Parathyroid adenoma (tissue), 2 donors: ENCODE measurements around the gene PCMTD2.

ENCODE experiments used
- H2AFZ ChIP-seq: fragments of 300-600 bp; sonication (generic); one replicate; pipeline ENCODE4 v1.7.0; 2017; ENCODE audit warnings: antibody characterized with exemption, mild to moderate bottlenecking
- H3K27ac ChIP-seq: fragments of 300-600 bp; sonication (generic); one replicate; pipeline ENCODE4 v1.7.0; 2017
- H3K27me3 ChIP-seq: fragments of 300-600 bp; sonication (generic); one replicate; pipeline ENCODE4 v1.7.0; 2017; ENCODE audit warnings: low read length; ENCODE audit not compliant: control insufficient read depth, insufficient read depth
- H3K36me3 ChIP-seq: fragments of 300-600 bp; sonication (generic); one replicate; pipeline ENCODE4 v1.7.0; 2017; ENCODE audit warnings: low read length; ENCODE audit not compliant: control insufficient read depth, insufficient read depth
- H3K4me1 ChIP-seq: fragments of 300-600 bp; sonication (generic); one replicate; pipeline ENCODE4 v1.7.0; 2017; ENCODE audit warnings: control low read depth
- H3K4me2 ChIP-seq: fragments of 300-600 bp; sonication (generic); one replicate; pipeline ENCODE4 v1.7.0; 2017; ENCODE audit warnings: low read length
- H3K4me3 ChIP-seq: fragments of 300-600 bp; sonication (generic); one replicate; pipeline ENCODE4 v1.7.0; 2017; ENCODE audit warnings: low read depth, low read length
- H3K79me2 ChIP-seq: fragments of 300-600 bp; sonication (generic); one replicate; pipeline ENCODE4 v1.7.0; 2017; ENCODE audit warnings: control low read depth
- H3K9ac ChIP-seq: fragments of 300-600 bp; sonication (generic); one replicate; pipeline ENCODE4 v1.7.0; 2017; ENCODE audit warnings: mild to moderate bottlenecking
- H3K9me3 ChIP-seq: fragments of 300-600 bp; sonication (generic); one replicate; pipeline ENCODE4 v1.7.0; 2017; ENCODE audit warnings: low read length; ENCODE audit not compliant: control insufficient read depth
- CTCF ChIP-seq: fragments of 300-600 bp; sonication (generic); IDR thresholded peaks from one replicate; pipeline ENCODE4 v1.7.0; 2017; ENCODE audit warnings: antibody characterized with exemption, mild to moderate bottlenecking
- donor health status: primary hyperparathyroidism.

The PCMTD2 gene

DNA sequence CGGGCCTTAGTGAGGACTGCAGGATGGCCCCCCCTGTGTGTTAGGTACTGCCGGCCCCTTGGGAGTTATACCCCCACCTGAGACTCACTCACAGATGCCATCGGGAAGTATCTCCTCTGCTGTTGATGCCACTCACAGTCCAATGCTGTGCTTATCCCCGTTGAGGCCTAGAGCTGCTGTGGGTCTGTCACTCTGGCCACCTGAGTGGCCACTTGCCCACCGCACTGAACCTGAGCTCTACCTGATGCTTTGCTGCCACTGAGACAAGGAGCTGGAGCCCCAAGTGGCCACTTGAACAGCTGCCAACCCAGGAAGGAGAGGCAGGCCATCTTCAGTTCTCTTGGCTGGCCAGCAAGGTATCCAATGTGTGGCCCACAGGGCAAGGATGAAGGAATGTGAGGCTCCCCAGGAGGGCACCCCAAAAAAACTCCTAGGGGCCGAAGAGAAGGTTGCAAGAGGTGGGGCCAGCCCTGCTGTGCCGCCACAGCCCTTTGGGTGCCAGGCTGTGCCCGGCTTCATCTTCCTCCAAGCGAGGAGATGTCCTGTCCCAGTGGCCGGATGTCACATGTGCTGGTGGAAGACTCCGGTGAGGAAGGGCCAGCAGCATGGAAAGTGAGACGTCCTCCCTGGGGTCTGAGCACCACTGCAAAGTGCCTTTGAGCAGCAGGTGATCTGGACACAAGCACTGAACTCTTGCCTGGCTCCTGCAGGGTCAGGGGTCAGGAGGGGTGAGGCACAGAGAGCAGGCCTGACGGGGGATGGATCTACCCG is 29.5 kb upstream of the PCMTD2 start:
- no peaks in the 10 kb centered on the region for H3K36me3 ChIP-seq

DNA sequence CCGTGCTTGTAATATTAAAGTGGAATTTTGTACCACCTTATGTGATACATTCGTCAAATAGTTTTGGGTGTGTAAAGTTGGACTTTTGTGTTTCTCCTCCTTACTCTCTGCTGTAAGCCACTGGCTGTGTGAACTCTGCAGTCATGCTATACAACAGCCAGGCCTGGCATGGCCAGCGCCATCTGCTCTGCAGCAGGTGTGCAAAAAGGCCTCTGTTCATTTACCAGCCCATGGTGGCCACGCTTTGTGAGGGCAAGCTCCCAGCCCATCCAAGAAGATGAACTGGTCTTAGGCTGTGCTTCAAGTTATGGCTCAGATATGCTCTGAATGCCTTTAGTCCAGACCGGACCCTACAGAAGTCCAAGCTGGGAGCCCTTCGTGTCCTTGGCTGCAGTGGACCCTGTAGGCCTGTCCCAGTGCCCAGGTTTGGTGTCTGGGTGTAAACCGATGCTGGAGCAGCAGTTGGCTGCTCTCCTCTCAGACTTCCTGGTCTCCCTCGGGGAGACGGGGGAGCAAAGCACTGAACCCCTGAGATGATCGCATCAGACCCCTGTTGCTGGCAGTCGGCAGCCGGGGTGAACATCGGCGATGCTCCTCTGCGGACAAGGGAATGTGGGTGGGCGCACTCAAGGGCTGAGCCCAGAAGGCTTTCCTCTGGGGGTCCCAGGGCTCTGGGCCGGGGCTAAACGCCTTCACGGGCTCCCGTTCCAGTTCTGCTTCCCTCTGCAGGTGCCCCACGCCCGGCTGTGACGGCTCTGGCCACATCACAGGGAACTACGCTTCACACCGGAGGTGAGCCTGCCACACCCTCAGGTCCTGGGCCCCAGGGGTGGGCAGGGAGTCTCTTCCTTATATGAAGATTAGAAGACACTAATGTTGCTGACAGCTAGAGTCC is 28.6 kb upstream of the PCMTD2 start:
- H3K4me3 ChIP-seq, result no peak overlapping the region
- no peaks in the 10 kb centered on the region for H3K36me3 ChIP-seq
- H3K9ac ChIP-seq, result no peak overlapping the region
- no peak overlapping the region for H3K27ac ChIP-seq
- no peak for TF ChIP-seq CTCF
- no peak overlapping the region for H3K4me2 ChIP-seq
- H3K27me3 ChIP-seq, result no peaks in the 10 kb centered on the region
- H2AFZ ChIP-seq, result no peak overlapping the region
- no peaks in the 10 kb centered on the region for H3K79me2 ChIP-seq
- H3K9me3 ChIP-seq, result no peaks in the 10 kb centered on the region
- H3K4me1 ChIP-seq, result peaks cover 16% of the 10 kb centered on the region

More for the DNA sequence above, 29.5 kb upstream of the PCMTD2 start:
- Histone ChIP-seq H3K9ac (no peak overlapping the region), H3K27ac (no peak overlapping the region), H3K4me2 (no peak overlapping the region), H3K4me1 (peaks cover 16% of the 10 kb centered on the region), H3K27me3 (no peaks in the 10 kb centered on the region), H3K79me2 (no peaks in the 10 kb centered on the region), H3K4me3 (no peak overlapping the region), H3K9me3 (no peaks in the 10 kb centered on the region), H2AFZ (no peak overlapping the region)
- no peak for TF ChIP-seq CTCF

- no peaks in the 10 kb centered on the region for H3K9me3 ChIP-seq
- no peak for TF ChIP-seq CTCF
Observed at GRCh38 chr20:64228086-64228653, 27.4 kb upstream of the PCMTD2 start.

GRCh38 chr20:64228751-64229506 is 26.6 kb upstream of the PCMTD2 start:
- no peak overlapping the region for H3K4me2 ChIP-seq
- H3K9ac ChIP-seq, result no peak overlapping the region
- H3K9me3 ChIP-seq, result no peaks in the 10 kb centered on the region
- no peaks in the 10 kb centered on the region for H3K27me3 ChIP-seq
- peaks cover 15% of the 10 kb centered on the region for H3K4me1 ChIP-seq
- TF ChIP-seq CTCF, result no peak
- H3K27ac ChIP-seq, result no peak overlapping the region
- H3K79me2 ChIP-seq, result no peaks in the 10 kb centered on the region
- no peaks in the 10 kb centered on the region for H3K36me3 ChIP-seq
- no peak overlapping the region for H2AFZ ChIP-seq
- H3K4me3 ChIP-seq, result no peak overlapping the region

More at GRCh38 chr20:64228086-64228653, 27.4 kb upstream of the PCMTD2 start:
- H3K4me2 ChIP-seq, result no peak overlapping the region
- no peaks in the 10 kb centered on the region for H3K36me3 ChIP-seq
- peaks cover 16% of the 10 kb centered on the region for H3K4me1 ChIP-seq
- H2AFZ ChIP-seq, result no peak overlapping the region
- H3K27ac ChIP-seq, result no peak overlapping the region
- no peaks in the 10 kb centered on the region for H3K79me2 ChIP-seq
- no peak overlapping the region for H3K4me3 ChIP-seq
- H3K9ac ChIP-seq, result no peak overlapping the region
- H3K27me3 ChIP-seq, result no peaks in the 10 kb centered on the region
